Stimulated activated CD4-positive, alpha-beta T cell treated with anti-CD3 and anti-CD28 coated beads, Interleukin-15, amount 100 ng/mL, for 1 hour (primary cell): ENCODE measurements around the gene RING1.
A peak's percentile ranks its signal among the peaks of the same experiment; 100 is the strongest.

ENCODE experiments used
- DNase-seq, 2 donors: peaks; one replicate each; pipeline ENCODE4 v3.0.0-alpha.2; 2020; ENCODE audit warnings: low read depth in 1 of 2, low spot score in 1 of 2

Gene RING1

DNA sequence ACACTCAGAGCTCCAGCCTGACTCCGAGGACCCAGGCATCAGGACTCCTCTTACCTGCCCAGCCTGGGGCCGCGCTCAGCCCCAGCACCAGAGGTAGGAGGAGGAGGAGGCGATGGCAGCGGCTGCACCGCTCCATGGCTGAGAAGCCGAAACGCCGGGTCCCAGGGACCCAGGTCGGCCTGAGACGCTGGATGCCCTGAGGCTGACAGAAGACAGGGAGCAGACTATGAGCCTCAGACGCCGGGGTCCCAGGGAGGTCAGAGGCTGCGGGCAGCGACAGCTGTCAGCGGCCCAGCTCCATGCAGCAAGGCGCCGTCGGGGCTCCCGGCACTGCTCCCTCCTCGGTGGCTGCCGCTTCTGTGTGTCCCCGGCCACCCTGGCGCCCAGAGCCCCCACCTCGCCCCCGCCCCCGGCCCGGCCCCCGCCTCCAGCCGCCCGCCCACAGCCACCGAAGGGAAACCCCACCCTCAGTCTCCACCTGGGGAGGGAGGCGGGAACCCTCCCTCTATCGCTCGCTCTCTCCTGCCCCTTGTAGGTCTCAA is 16.1 kb upstream of the RING1 start, which contains the start of gene COL11A2:
TSS of gene COL11A2 (minus strand) at position 363 of the 542 bp plus-strand sequence. CDS start at position 136, 227 bp downstream.
- DNase-seq: no peak

- no peak for DNase-seq
Observed at GRCh38 chr6:33192671-33193602, 15.4 kb upstream of the RING1 start.

- no peak for DNase-seq
Observed at GRCh38 chr6:33193619-33194018, 14.7 kb upstream of the RING1 start.

DNA sequence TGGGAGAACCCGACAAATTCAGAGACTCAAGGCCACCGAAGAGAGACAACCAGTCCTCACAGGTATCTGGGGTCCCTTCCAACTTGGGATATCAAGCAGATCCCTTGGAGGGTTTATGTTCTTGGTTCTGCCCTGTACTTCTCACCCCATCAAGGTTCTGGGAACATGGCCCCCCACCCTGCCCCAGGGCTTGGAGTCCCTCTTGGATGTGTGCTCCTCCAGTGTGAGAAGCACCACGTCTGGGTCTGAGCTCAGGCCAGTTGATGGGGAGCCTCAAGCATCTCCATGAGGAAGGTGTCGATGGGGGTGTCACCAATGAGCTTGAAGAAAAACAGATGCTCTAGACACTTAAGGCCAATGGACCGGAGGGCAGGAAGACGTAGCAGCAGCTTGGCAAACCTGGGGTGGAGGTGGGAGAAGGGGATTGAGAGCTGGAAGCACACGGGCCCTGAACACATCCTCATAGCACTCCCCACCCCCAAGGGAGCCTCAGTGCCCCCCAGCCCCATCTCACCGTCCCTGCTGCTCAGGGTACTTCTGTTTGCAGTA is 13.8 kb upstream of the RING1 start:
- no peak for DNase-seq

DNA sequence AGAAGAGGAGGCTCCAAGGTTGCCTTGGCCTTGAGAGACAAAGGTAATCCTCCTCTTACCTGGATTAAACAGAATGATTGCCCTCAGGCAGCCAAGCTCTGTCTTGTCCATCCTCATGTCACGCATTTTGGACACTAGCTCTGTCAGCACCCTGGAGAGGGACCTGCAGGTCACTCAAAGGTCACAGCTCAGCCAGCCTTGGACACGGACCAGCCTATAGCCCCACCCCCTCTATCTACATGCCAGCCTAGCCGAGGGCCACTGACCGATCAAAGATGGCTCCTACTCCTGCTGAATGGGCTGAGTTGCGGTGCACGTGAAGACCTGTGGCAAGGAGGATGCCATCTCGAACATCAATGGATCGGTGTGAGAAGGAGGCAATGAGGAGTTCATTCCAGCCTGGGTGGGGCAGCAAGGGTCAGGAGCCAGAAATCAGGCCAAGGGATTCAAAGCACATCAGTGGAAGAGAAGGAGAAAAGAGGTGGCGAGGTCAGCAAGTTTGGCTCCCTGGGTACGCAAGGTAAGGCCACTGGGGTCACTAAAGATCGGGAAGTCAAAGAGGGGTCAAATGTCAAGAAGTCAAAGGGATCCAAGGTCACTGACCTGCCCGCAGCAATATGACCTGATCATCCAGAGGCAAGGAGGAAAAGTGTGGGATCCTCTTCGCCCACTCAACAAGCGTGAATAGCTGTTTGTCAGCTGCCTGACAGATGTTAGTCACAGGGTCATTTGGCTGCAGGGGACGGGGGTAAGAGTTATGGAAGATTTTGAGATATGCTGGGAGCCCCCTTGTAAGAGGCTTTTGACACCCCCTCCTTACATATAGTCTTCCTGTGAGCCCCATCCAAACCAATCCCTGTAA is 12.8 kb upstream of the RING1 start:
- DNase-seq: no peak

GRCh38 chr6:33197431-33198048 is 10.8 kb upstream of the RING1 start:
- no peak for DNase-seq

GRCh38 chr6:33198159-33198852 is 10.0 kb upstream of the RING1 start:
- no peak for DNase-seq

DNA sequence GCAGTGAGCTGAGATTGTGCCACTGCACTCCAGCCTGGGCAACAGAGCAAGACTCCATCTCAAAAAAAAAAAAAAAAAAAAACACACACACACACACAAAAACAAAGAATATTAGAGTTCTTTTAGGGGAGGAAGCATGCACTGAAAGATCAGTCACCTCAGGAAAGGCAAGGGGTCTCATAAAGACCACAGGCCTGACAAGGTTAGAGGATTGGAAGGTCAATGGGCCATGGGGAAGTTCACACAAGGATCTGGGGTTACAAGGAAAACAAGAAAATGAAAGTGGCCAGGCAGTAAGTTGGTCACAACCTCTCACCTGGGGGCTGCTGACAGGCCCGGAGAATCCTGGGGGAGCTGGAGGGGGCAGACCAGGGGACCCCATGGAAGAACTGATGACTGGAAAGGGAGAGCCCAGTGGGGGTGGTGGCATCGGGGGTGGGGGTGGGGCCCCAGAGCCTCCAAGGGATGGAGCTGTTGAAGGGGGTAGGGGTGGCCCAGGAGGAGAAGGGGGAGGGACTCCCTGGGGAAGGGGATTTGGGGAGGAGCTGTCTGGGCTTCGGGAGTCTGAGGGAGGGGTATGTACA is 9.4 kb upstream of the RING1 start:
- DNase-seq: no peak

DNA sequence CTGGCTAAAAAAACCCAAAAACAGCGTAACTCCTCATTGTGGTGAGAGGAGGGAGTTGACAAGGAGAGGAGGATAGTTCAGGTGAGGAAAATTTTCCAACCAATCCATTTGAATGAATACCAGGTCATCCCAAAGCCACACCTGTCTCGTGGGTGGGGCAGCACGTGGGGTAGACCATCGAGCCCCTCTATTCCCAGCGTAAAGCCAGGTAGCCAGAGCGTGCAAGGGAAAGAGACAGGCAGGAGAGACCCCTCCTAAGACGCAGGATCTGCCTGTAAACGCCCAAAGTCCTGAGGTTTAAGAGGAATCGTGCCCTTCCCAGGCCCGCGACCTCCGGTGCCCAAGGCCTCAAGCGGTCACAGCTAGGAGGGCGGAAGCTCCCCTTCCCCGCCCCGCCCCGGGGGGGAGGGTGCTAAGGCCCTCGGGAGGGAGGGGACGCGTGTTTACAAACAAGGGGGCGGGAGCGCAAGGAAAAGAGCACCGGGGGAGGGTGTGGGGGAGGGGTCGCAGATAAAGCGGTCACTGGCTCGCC is 8.5 kb upstream of the RING1 start:
- DNase-seq: peak; percentile 53 to 60

DNA sequence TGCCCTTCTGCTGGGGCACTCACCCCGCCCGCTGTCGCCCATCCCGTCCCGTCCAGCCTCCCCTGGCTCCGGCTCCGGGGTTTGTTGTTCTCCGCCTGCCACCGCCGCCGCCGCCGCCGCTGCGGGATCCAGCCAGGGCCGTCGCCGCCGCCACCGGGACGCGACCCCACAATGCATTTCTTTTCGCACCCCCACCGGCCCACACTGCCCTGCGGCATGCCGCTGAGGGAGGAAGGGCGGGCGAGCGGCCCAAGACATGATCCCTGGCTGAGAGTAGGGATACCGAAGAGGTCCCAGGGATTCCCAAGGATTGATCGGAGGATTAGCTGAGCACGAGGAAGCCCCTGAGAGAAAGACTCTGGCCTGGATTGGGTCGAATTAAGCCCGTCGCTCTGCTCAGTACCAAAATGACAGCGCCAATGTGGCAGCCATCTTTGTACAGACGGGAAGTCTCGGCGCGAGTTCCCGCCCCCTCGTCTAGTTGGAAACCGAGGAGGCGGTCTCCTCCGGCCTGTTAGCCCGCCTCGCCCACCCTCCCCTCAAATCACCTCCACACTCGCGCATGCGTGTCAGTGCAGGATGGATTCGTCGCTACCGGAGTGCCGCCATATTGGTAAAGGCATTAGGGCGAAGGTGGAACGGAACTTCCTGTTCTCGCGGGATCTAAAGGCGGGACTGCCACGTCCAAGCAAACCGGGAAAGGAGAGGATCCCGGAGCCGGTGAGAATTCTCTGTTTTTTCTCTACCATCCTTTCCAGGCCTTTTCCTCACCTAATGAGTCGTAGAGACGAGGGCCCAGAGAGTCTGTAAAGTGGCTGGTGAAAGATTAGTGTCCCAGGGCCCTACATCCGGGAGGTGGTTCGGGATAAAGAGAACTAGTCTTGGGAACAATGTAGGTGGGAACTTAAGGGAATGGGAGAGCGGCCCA is 7.8 kb upstream of the RING1 start, which contains the start of the genes RXRB and SLC39A7:
TSS of gene RXRB (minus strand) at position 447 of the 928 bp plus-strand sequence. CDS start at position 258, 189 bp downstream.
TSS of gene SLC39A7 (plus strand) at position 649 of the 928 bp plus-strand sequence. CDS start 379 bp downstream, outside the sequence.
- peak; percentile 96 to 98 for DNase-seq

DNA sequence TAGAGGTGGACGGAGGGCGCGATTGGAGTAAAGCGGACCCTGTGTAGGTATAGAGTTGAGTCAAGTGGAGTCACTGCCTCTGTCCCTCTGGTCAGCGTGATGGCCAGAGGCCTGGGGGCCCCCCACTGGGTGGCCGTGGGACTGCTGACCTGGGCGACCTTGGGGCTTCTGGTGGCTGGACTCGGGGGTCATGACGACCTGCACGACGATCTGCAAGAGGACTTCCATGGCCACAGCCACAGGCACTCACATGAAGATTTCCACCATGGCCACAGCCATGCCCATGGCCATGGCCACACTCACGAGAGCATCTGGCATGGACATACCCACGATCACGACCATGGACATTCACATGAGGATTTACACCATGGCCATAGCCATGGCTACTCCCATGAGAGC is 7.2 kb upstream of the RING1 start:
- DNase-seq: no peak

GRCh38 chr6:33201935-33202334 is 6.4 kb upstream of the RING1 start:
- no peak for DNase-seq

- no peak for DNase-seq
Observed at GRCh38 chr6:33202799-33203198, 5.5 kb upstream of the RING1 start.

DNA sequence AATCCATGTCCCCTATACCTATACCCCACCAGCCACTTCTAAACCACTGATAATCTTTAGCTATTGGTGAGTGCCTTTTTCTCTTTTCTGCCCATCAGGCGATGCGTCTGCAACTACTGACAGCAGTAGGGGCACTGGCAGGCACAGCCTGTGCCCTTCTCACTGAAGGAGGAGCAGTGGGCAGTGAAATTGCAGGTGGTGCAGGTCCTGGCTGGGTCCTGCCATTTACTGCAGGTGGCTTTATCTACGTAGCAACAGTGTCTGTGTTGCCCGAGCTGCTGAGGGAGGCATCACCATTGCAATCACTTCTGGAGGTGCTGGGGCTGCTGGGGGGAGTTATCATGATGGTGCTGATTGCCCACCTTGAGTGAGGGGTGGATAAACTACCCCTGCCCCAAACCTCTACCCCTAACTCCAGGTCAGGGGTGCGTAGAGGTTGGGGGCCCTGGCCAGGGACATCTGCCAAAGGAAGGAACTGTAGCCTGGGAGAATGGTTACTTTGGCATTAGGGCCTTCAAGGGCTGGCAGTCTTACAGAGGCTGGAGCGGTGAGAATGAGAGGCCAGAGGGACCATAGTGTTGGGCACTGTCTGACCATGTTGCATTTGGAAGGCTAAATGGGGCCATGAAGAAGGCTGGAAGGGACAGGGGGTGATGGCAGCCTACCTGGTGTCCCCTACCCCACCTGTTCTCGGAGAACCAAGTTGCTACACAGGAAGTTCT is 4.7 kb upstream of the RING1 start:
- DNase-seq: no peak

DNA sequence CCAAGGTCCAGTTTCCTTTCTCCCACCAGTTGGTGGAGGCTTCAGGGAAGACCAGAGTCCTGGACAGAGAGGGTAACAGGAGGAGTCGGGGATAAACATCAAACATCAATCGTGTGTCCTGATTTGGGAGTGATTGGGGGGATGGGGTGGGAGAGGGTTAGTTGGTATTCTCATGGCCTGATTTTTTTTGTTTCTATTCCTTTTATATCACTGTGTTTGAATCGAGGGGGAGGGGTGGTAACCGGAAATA is 4.2 kb upstream of the RING1 start:
- no peak for DNase-seq

- DNase-seq: peak; percentile 78 to 87
Observed at GRCh38 chr6:33204415-33205190, 3.7 kb upstream of the RING1 start, which contains the start of gene HSD17B8. Gene HSD17B8, plus strand, starts transcription at chr6:33204655. Its CDS starts 14 bp downstream, at chr6:33204669.
